Astrocyte (in vitro differentiated cells and primary cell): ENCODE measurements around the gene CCR6.
"Not testable (repeated sequence)": the region's sequence is repeated elsewhere in the genome, so short reads cannot be mapped to it uniquely, and the experiment has no call there.

ENCODE experiments used
- EZH2 ChIP-seq: IDR thresholded peaks from 2 replicates; pipeline ENCODE4 v1.6.1; 2012; ENCODE audit warnings: mild to moderate bottlenecking, low read length, inconsistent platforms; ENCODE audit not compliant: insufficient read depth
- TF ChIP-seq, protein P1 (sequence below): IDR thresholded peaks from 2 replicates; pipeline ENCODE4 v1.5.1; 2011; ENCODE audit warnings: low read depth, mild to moderate bottlenecking, inconsistent platforms, low read length, moderate library complexity; ENCODE audit not compliant: insufficient read depth

DNA sequence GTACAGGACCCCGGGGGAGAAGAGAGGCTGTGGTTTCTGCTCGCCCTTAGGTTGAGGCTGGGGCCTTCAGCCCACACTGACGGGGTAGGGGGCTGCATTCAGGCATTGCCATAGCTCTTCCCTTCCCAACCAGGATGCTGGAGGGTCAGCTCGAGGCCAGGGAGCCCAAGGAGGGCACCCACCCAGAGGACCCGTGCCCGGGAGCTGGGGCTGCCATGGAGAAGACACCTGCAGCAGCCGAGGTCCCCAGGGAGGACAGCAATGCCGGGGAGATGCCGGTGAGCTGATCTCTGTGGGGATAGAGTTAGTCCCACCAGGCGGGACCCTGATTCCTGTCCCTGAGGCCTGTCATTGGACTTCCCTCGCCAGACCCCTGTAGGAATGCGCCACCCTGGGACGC lies 49.1 kb downstream of the CCR6 start:
- TF ChIP-seq, protein P1, sequence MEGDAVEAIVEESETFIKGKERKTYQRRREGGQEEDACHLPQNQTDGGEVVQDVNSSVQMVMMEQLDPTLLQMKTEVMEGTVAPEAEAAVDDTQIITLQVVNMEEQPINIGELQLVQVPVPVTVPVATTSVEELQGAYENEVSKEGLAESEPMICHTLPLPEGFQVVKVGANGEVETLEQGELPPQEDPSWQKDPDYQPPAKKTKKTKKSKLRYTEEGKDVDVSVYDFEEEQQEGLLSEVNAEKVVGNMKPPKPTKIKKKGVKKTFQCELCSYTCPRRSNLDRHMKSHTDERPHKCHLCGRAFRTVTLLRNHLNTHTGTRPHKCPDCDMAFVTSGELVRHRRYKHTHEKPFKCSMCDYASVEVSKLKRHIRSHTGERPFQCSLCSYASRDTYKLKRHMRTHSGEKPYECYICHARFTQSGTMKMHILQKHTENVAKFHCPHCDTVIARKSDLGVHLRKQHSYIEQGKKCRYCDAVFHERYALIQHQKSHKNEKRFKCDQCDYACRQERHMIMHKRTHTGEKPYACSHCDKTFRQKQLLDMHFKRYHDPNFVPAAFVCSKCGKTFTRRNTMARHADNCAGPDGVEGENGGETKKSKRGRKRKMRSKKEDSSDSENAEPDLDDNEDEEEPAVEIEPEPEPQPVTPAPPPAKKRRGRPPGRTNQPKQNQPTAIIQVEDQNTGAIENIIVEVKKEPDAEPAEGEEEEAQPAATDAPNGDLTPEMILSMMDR = not testable (repeated sequence)
- not testable (repeated sequence) for TF ChIP-seq EZH2
